Nucleus accumbens (tissue), 56 donors: Measurements from ENCODE around the gene MARCKS.

Experiments used
- DNase-seq, 56 donors: peaks; one replicate each; lab custom pipeline; 2025; lab: John Stamatoyannopoulos, UW

MARCKS gene

GRCh38 chr6:113856625-113857555 lies at the start of gene MARCKS:
Gene MARCKS, plus strand, starts transcription at chr6:113857345. Its CDS starts 401 bp downstream, at chr6:113857746.
- DNase-seq = peak; percentile 8 to 90 (median 72)

GRCh38 chr6:113809826-113810225 lies 47.3 kb upstream of the MARCKS start:
- DNase-seq = no peak

- DNase-seq = no peak
Observed at GRCh38 chr6:113813142-113813541, 44.0 kb upstream of the MARCKS start.

- DNase-seq = no peak
Observed at GRCh38 chr6:113818578-113818977, 38.6 kb upstream of the MARCKS start.

- DNase-seq = no peak
Observed at GRCh38 chr6:113819169-113819830, 37.8 kb upstream of the MARCKS start.

GRCh38 chr6:113820761-113821160 lies 36.4 kb upstream of the MARCKS start:
- no peak for DNase-seq

- DNase-seq = no peak
Observed at GRCh38 chr6:113821445-113821844, 35.7 kb upstream of the MARCKS start.

- no peak for DNase-seq
Observed at GRCh38 chr6:113823916-113824315, 33.2 kb upstream of the MARCKS start.

GRCh38 chr6:113824411-113824810 lies 32.7 kb upstream of the MARCKS start:
- DNase-seq = peak in 3 of 56 donors; percentile 1 to 22 (median 3)

- DNase-seq = no peak
Observed at GRCh38 chr6:113824866-113825265, 32.3 kb upstream of the MARCKS start.

- peak in 54 of 56 donors; percentile 6 to 94 (median 74) for DNase-seq
Observed at GRCh38 chr6:113825781-113826180, 31.4 kb upstream of the MARCKS start.

- DNase-seq = peak in 6 of 56 donors; percentile 2 to 15 (median 10)
Observed at GRCh38 chr6:113828984-113829695, 28.0 kb upstream of the MARCKS start.

- DNase-seq = no peak
Observed at GRCh38 chr6:113829696-113830045, 27.5 kb upstream of the MARCKS start.

GRCh38 chr6:113830140-113830539 lies 27.0 kb upstream of the MARCKS start:
- no peak for DNase-seq

GRCh38 chr6:113833537-113833936 lies 23.6 kb upstream of the MARCKS start:
- no peak for DNase-seq

GRCh38 chr6:113837170-113837569 lies 20.0 kb upstream of the MARCKS start:
- no peak for DNase-seq

- DNase-seq = no peak
Observed at GRCh38 chr6:113842165-113842564, 15.0 kb upstream of the MARCKS start.

- DNase-seq = no peak
Observed at GRCh38 chr6:113843500-113844073, 13.6 kb upstream of the MARCKS start.

- no peak for DNase-seq
Observed at GRCh38 chr6:113846577-113846976, 10.6 kb upstream of the MARCKS start.

GRCh38 chr6:113847447-113847846 lies 9.7 kb upstream of the MARCKS start:
- DNase-seq = no peak

- DNase-seq = no peak
Observed at GRCh38 chr6:113848280-113848679, 8.9 kb upstream of the MARCKS start.
